Osteoblast (primary cell): ENCODE results near the gene CRADD. TPM values are rescaled to one million over a fixed set of nuclear protein-coding genes. Genes with fewer than 3 reads are reported as not detected.

Experiments used
- DNase-seq: peaks from one replicate; pipeline ENCODE4 v3.0.0; 2011; ENCODE audit warnings: low spot score, mixed read lengths; ENCODE audit not compliant: insufficient read length; ENCODE audit errors: missing footprints
- H2AFZ ChIP-seq: 2 replicates; pipeline ENCODE4 v1.6.0; 2011; ENCODE audit warnings: mild to moderate bottlenecking, low read length
- H3K27ac ChIP-seq: 2 replicates; pipeline ENCODE4 v1.5.1; 2011; ENCODE audit warnings: mild to moderate bottlenecking, low read depth, low read length, moderate library complexity
- H3K27me3 ChIP-seq: 2 replicates; pipeline ENCODE4 v1.6.0; 2012; ENCODE audit warnings: mild to moderate bottlenecking, control low read depth, inconsistent platforms, low read length, moderate library complexity; ENCODE audit not compliant: insufficient read depth
- H3K36me3 ChIP-seq: 2 replicates; pipeline ENCODE4 v1.5.1; 2011; ENCODE audit warnings: mild to moderate bottlenecking, low read length, control low read depth, moderate library complexity; ENCODE audit not compliant: insufficient read depth
- H3K4me1 ChIP-seq: 2 replicates; pipeline ENCODE4 v1.5.1; 2011; ENCODE audit warnings: mild to moderate bottlenecking, low read length, control low read depth, moderate library complexity; ENCODE audit not compliant: insufficient read depth
- H3K4me2 ChIP-seq: 2 replicates; pipeline ENCODE4 v1.6.0; 2011; ENCODE audit warnings: mild to moderate bottlenecking, low read length; ENCODE audit not compliant: insufficient read depth
- H3K4me3 ChIP-seq: fragments of 200-600 bp; sonication (generic); 3 replicates; pipeline ENCODE4 v1.5.1; 2012; ENCODE audit warnings: mild to moderate bottlenecking, low read length, inconsistent platforms; ENCODE audit not compliant: insufficient read depth
- H3K79me2 ChIP-seq: 2 replicates; pipeline ENCODE4 v1.6.0; 2012; ENCODE audit warnings: mild to moderate bottlenecking, low read length, control low read depth, inconsistent platforms; ENCODE audit not compliant: insufficient read depth
- H3K9me3 ChIP-seq: 2 replicates; pipeline ENCODE4 v1.5.1; 2011; ENCODE audit warnings: low read depth, low read length, control low read depth
- H4K20me1 ChIP-seq: 2 replicates; pipeline ENCODE4 v1.6.0; 2012; ENCODE audit warnings: mild to moderate bottlenecking, low read length, control low read depth; ENCODE audit not compliant: insufficient read depth
- CTCF ChIP-seq: IDR thresholded peaks from 2 replicates; pipeline ENCODE4 v1.5.1; 2011; ENCODE audit warnings: mild to moderate bottlenecking, low read depth, low read length, moderate library complexity; ENCODE audit errors: extremely low read depth
- total RNA-seq: library from RNA; depleted of rRNA; stranded (reverse); fragments of >200 nt; gene quantifications from 2 replicates; pipeline ENCODE4 v1.2.3, GENCODE V29; 2012

The CRADD gene
- total RNA-seq, 1 donor: 15.6 TPM

DNA sequence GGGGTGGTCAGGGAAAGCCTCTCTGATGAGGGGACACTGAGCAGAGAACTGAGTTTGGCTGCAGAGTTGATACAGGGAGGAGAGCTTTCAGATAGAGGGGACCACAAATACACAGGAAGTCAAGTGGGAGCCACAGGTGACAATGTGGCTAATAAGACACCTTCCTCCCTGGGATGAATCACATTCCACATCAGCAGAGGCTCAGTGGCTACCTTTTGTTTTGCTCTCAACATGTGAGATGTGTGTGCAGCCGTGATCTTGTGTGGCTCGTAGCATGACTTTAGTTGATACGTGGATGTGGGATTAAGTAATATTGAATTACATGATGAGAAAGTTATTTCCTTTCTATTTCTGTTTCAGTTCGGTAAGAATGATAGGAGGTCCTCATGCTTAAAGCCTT lies 7.5 kb downstream of the CRADD start:
- Histone ChIP-seq H3K4me2 (peak overlapping the region; percentile 55), H3K79me2 (no peaks in the 10 kb centered on the region), H3K4me1 (peaks cover 3% of the 10 kb centered on the region), H3K36me3 (no peaks in the 10 kb centered on the region), H2AFZ (peak overlapping the region; percentile 57), H3K4me3 (no peak overlapping the region), H3K27ac (no peak overlapping the region), H4K20me1 (no peaks in the 10 kb centered on the region), H3K9me3 (no peaks in the 10 kb centered on the region), H3K27me3 (no peaks in the 10 kb centered on the region)
- no peak for TF ChIP-seq CTCF
- peak; percentile 50 for DNase-seq

- H3K27me3 ChIP-seq: no peaks in the 10 kb centered on the region
- no peaks in the 10 kb centered on the region for H3K36me3 ChIP-seq
- no peak overlapping the region for H3K4me3 ChIP-seq
- peaks cover 3% of the 10 kb centered on the region for H3K4me1 ChIP-seq
- H4K20me1 ChIP-seq: no peaks in the 10 kb centered on the region
- H3K27ac ChIP-seq: no peak overlapping the region
- no peak overlapping the region for H3K4me2 ChIP-seq
- DNase-seq: no peak
- no peak for TF ChIP-seq CTCF
- H2AFZ ChIP-seq: no peak overlapping the region
- no peaks in the 10 kb centered on the region for H3K9me3 ChIP-seq
- no peaks in the 10 kb centered on the region for H3K79me2 ChIP-seq
Observed at GRCh38 chr12:93686572-93687356, 9.6 kb downstream of the CRADD start.

DNA sequence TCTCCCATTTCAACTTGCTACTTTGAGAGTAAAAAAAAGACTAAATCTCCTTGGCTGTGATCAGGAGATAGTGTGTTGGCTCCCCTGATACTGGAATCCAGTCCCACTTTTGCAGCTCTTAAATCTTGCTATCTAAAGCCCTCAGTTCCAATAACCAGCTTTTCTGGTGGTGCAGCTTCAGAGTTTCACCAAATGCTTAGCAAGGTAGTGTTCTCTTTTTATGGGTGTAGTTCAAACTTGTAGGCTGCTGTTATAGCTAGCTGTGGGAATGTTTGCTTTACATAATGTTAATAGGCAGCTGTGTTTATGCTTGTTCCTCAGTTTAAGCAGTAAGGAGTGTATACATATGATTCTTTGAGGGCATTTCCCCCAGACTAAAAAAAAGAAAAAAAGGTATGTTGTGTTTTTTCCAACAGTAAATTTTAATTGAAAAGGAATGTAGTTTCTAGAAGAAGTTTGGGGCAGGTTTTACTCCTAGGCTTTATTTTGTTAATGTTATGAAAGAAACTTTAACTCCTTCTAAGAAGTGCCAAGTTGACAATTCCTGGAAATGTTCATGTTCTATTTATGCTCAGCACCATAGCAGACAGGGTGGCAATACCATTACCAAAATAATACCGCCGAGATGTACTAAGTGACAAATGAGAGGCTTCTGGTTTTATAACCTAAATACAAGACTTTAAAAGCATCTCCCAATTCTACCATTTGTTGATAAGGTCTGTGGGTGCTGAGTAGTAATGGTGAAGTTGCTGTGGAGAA lies 12.1 kb downstream of the CRADD start:
- no peaks in the 10 kb centered on the region for H3K27me3 ChIP-seq
- H3K36me3 ChIP-seq: no peaks in the 10 kb centered on the region
- H2AFZ ChIP-seq: no peak overlapping the region
- H4K20me1 ChIP-seq: no peaks in the 10 kb centered on the region
- TF ChIP-seq CTCF: no peak
- no peak overlapping the region for H3K4me2 ChIP-seq
- H3K4me3 ChIP-seq: no peak overlapping the region
- peak; percentile 9 for DNase-seq
- no peaks in the 10 kb centered on the region for H3K79me2 ChIP-seq
- no peak overlapping the region for H3K27ac ChIP-seq
- H3K4me1 ChIP-seq: peaks cover 3% of the 10 kb centered on the region
- no peaks in the 10 kb centered on the region for H3K9me3 ChIP-seq

DNA sequence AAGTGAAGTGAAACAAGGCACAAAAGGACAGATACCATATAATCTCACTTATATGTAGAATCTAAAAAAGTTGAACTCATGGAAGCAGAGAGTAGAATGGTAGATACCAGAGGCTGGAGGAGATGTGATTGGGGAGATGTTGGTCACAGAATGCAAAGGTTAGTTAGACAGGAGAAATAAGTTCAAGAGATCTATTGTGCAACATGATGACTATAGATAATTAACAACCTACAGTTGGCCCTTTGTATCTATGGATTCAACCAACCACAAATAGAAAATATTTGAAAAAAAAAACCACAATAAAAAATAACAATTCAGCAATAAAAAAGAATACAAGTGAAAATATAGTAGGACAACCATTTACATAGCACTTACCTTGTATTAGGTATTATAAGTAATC lies 19.3 kb downstream of the CRADD start:
- Histone ChIP-seq H2AFZ (no peak overlapping the region), H4K20me1 (no peaks in the 10 kb centered on the region), H3K4me3 (no peak overlapping the region), H3K4me2 (no peak overlapping the region), H3K36me3 (no peaks in the 10 kb centered on the region), H3K9me3 (no peaks in the 10 kb centered on the region), H3K27ac (no peak overlapping the region), H3K27me3 (no peaks in the 10 kb centered on the region), H3K4me1 (peaks cover 35% of the 10 kb centered on the region), H3K79me2 (no peaks in the 10 kb centered on the region)
- no peak for TF ChIP-seq CTCF
- no peak for DNase-seq
